GM18867 (cell line): ENCODE measurements around the gene DHX36.
A peak's percentile ranks its signal among the peaks of the same experiment; 100 is the strongest.

Experiments used
- ATAC-seq: cut with Tn5 transposase; IDR thresholded peaks from one replicate; pipeline ENCODE4 v1.9.1; 2021; ENCODE audit warnings: mild to moderate bottlenecking, moderate library complexity; ENCODE audit not compliant: unreplicated experiment

DHX36 gene

DNA sequence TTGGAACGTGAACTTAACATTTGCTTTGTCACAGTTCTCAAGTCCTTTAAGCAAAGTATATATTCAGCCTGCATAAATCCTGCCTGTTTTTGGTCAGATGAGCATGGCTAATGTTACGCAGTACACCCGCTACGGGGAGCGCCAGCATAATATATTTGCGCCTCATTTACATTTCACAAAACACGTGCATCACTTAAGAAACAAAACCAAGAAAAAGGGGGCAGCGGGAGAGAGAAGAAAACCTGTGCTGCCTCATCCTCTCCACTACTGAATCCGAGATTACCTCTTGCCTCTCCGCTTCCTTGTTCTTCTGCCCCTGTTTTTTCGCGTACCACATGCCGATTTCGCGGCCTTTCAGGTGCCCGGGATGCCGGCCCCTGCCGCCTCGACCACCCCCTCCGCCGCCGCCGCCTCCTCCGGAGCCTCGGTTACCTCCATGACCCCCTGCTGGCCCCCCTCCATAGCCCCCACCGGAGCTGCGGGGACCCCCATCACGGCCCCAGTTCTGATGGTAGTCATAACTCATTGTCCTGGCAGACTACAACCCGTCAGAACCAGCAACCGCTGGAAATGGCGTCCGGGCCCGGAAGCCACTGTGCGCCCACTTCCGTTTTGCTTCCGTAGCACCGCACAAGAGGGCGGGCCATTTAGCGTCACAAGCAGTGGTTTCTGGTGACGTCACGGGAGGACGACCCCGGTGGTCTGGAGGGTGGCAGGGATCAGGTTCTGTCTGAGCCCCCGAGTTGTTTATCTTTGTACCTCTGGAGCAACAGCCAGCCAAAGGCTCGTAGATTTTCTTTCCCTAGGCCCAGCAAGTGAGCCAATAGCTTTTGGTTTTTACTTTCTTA, at the start of gene DHX36:
Gene DHX36 (minus strand): TSS at position 597 of the 848 bp plus-strand sequence. CDS start 71 bp downstream, at position 526.
- peak; percentile 95 for ATAC-seq

GRCh38 chr3:154367221-154367620, 42.9 kb upstream of the DHX36 start:
- ATAC-seq = no peak

- ATAC-seq = no peak
Observed at GRCh38 chr3:154364849-154365248, 40.6 kb upstream of the DHX36 start.

DNA sequence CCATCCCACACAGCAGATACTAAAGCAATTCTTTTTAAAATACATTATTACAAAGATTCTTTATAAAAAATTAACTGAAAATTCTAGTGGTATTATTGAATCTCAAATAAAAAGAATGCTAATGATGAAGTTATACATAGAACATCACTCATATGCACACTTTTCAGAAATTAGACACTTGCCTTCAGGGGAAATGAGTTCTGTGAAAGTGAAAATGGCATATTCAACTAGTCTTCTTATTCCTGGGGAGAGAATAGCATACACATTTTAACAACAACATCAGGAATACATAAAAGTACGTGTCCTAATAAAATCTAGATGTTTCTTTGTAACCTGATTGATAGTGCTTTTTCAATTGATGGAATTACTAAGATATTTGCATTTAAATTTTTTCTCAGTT, 36.8 kb upstream of the DHX36 start:
- ATAC-seq = no peak

DNA sequence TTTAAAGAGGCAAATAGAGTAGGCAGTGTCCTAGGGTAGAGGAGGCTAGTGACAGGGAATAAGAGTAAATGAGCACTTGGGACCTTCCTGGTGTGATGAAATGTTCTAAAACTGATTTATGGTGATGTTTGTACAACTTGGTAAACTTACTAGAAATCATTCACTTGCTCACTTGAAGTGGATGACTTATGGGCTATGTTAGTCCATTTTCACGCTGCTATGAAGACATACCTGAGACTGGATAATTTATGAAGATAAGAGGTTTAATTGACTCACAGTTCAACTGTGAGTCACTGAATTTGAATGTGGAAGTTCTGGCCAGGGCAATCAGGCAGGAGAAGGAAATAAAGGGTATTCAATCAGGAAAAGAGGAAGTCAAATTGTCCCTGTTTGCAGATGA, 31.7 kb upstream of the DHX36 start:
- ATAC-seq = no peak

DNA sequence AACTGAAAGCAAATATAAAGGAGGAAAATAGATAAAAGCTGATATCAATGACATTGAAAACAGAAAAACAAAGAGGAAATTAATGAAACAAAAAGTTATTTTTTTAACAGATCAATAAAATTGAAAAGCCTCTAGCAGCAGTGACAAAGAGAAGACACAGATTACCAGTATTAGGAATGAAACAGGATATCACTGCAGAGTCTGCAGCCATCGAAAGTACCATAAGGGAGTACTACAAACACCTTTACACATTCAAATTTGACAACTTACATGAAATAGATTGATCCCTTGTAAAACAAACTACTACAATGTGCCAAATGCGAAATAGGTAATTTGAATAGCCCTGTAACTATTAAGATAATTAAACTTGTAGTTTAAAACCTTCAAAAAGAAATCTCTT, 24.9 kb upstream of the DHX36 start:
- ATAC-seq = no peak

- ATAC-seq = no peak
Observed at GRCh38 chr3:154345422-154346122, 21.3 kb upstream of the DHX36 start.

GRCh38 chr3:154338570-154338969, 14.3 kb upstream of the DHX36 start:
- no peak for ATAC-seq

DNA sequence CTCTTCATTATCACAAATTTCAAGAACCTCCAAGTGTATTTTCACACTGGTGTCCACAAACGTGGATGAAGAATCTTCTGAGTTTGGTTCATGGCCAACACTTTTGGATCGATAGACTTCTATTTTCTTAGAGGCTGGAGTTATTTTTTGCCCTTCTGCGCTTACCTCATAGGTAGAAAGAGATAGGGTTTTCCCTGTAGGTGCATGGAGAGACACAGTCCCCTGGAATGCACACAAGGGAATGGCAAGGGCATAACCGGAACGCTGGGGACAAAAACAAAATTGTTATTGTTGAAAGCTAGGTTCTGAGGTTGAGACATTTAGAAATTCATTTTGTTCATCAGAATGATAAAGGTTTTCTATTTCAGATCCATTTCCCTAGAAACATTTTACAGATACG, 13.7 kb upstream of the DHX36 start:
- no peak for ATAC-seq

DNA sequence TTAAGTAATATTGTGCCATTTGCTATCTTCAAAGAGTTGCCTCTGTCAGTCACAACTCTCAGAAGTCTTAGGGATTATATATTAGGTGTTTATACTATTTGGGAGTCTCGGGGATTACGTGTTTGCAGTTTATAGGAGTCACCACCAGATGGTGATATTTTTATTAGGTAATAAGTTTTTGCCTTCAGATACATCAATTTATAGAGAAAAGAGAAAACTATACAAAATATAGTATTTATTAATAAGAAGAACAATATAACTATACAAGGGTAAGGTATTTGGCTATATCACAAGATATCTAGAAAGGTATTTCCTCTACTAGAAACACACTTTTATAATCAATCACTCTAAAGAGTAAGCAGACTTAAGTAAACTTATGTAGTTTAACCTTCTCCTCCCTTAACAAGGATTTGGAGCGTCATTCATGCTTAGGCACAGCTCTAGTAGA, 10.7 kb upstream of the DHX36 start:
- ATAC-seq = peak; percentile 71

- ATAC-seq = no peak
Observed at GRCh38 chr3:154327871-154328270, 3.6 kb upstream of the DHX36 start.

GRCh38 chr3:154324919-154325318, 632 bp upstream of the DHX36 start:
- ATAC-seq = no peak

GRCh38 chr3:154316974-154317767, 7.1 kb downstream of the DHX36 start:
- no peak for ATAC-seq

DNA sequence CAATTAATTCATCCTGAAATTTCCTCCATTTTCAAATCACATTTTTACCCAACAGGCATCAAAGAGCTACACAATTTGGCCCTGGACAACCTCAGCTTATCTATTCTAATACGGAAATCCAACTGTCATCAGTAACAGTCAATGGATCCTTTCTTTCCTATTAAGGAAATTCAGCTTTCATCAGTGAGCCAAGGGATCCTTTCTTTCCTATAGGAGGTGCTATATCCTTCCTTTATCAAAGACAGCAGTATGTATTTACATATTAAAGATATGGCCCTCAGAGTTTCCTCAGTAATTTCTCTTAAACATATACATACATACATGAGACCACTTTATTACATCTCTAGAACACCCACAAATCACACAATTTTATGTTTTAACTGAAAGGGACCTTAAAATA, 10.1 kb downstream of the DHX36 start:
- no peak for ATAC-seq

DNA sequence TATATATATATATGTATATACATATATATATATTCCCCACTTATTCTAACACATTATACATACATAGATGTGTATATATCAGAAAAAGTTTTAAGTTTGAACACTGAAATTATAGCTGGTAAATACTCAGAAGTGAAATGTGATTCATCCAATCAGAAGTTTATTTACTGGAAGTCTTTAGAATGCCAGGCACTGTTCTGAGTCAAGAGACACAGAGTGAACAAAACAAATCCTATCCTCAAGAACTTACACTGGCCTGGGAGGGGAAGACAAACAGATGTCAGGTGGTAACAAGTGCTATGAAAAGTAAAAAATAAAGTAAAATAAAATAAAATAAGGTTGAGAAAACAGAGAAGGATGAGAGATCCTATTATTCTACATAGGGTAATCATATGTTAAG, 13.4 kb downstream of the DHX36 start:
- ATAC-seq = no peak

DNA sequence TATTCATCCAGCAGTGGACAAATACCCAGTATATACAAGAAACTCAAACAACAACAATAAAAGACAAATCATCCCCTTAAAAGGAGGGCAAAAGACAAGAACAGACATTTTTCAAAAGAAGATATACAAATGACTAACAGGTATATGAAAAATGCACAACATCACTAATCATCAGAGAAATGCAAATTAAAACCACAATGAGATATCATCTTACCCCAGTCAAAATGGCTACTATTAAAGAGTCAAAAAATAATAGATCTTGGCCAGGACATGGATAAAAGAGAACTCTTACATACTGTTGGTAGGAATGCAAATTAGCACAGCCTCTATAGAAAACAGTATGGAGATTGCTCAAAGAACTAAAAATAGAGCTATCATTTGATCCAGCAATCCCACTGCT, 16.9 kb downstream of the DHX36 start:
- no peak for ATAC-seq

- no peak for ATAC-seq
Observed at GRCh38 chr3:154304936-154305335, 19.4 kb downstream of the DHX36 start.

DNA sequence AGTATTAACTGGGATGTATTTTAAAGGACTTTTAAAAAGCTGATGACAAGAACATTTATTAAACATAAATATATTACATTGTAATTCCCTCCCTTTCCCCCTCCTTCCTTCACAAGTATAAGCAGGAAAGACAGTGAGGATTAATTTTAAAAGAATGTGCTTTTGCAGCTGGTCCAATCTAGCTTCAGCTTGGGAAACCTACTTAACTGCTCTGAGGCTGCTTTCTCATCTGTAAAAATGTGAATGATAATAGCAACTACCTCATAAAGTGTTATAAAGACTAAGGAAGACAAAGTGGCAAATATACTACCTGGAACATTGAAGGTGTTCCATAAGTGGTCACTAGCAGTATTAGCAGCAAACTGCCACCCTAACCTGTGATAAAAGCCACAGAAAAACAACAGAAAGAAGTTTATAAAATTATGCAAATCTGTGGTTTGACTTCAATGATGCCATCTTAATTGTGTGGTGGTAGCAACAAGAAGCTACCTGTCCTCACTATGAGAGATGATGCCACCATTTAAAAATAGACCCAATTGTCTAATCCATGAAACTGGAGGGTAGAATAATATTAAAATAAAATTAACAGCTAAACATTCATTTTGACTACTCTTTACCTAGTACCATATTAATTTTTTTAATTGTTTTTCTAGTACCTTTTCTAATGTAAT, 20.0 kb downstream of the DHX36 start:
- ATAC-seq = no peak

DNA sequence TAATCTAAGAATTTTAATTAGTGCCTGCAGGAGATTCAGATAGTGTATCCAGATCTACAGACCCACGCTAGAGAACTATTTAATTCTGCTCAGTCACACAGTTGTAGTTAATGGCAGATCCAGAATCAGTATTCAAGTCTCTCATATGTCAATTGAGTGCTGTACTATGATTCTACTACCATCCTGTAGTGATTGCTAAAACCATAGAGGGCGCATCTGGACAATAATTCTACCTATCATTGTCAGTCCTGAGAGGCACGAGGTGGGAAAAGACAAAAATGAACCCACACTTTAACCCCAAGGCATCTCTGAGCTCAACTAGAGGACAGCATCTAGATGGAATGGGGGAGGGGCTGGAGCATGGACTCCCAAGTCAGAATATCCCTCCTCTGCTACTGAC, 22.7 kb downstream of the DHX36 start:
- no peak for ATAC-seq

DNA sequence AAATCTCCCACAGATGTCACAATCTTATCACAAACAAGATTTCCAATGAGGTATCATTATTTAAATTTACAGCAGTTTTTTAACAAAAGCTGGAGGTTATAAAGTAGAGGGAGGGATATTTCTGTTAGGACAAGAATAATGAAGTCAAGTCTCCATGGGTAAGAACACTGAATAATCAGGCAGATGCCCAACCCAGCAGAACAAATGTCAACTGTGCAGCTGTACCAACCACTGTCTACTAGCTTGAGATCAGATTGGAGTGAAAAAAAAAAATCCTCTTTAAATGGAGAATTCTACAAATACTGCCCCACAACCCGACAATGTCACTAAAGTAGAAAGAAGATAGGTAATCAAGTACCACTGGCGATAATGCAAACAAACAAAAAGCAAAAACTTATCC, 30.3 kb downstream of the DHX36 start:
- no peak for ATAC-seq

- ATAC-seq = no peak
Observed at GRCh38 chr3:154290187-154290586, 34.1 kb downstream of the DHX36 start.
